ENCODE data around the gene FBXO40. TPM values are rescaled to one million over a fixed set of nuclear protein-coding genes. Genes with fewer than 3 reads are reported as not detected.
A peak's percentile ranks its signal among the peaks of the same experiment; 100 is the strongest.

The FBXO40 gene
- total and polyA plus RNA-seq, 2 of the 8 experiments (the other 6 are each of a cell fraction or from before 2014, with no cell fraction given), result 0.03 TPM; not detected in 1

- H3K14ac ChIP-seq (ENCODE audit: insufficient read length), result no peak overlapping the region
- no peak overlapping the region for H3K27ac ChIP-seq (ENCODE audit: low read depth, low read length)
- no peak overlapping the region for H3K4ac ChIP-seq (replicated peaks; ENCODE audit: insufficient read length, low read depth, low read length)
- no peaks in the 10 kb centered on the region for H3K79me1 ChIP-seq (ENCODE audit: low read depth, low read length)
- no peaks in the 10 kb centered on the region for H3K9me3 ChIP-seq (ENCODE audit: insufficient read depth in 2 of 2, low read depth in 1 of 2, low read length in 1 of 2)
- no peak overlapping the region for H2BK120ac ChIP-seq (replicated peaks; ENCODE audit: low read depth, low read length)
- no peak overlapping the region for H3K18ac ChIP-seq (ENCODE audit: extremely low read depth, low read length)
- no peaks in the 10 kb centered on the region for H4K20me1 ChIP-seq (replicated peaks in 1 of 2; ENCODE audit: control insufficient read depth in 1 of 2, insufficient read depth in 2 of 2, low read length in 2 of 2)
- H2BK12ac ChIP-seq (ENCODE audit: low read depth, low read length), result no peak overlapping the region
- H3K9ac ChIP-seq (replicated peaks in 1 of 4; ENCODE audit: extremely low read depth in 1 of 4, low read depth in 3 of 4, low read length in 3 of 4), result no peak overlapping the region
- H3K27me3 ChIP-seq (replicated peaks in 1 of 4; ENCODE audit: control insufficient read depth in 3 of 4, extremely low read depth in 1 of 4, insufficient read depth in 3 of 4, low read length in 3 of 4), result no peaks in the 10 kb centered on the region
- no peak overlapping the region for H3K4me3 ChIP-seq (ENCODE audit: extremely low read depth in 1 of 4, insufficient read depth in 2 of 4, low read depth in 3 of 4, low read length in 4 of 4)
- no peaks in the 10 kb centered on the region for H3K4me1 ChIP-seq (replicated peaks in 1 of 4; ENCODE audit: control insufficient read depth in 3 of 4, insufficient read depth in 4 of 4, low read length in 3 of 4)
- no peaks in the 10 kb centered on the region for H3K36me3 ChIP-seq (ENCODE audit: control insufficient read depth in 2 of 4, insufficient read depth in 4 of 4, low read length in 3 of 4)
- no peak overlapping the region for H4K8ac ChIP-seq (ENCODE audit: extremely low read depth, insufficient read depth, low read length)
- H2AK5ac ChIP-seq (ENCODE audit: low read depth, low read length), result no peak overlapping the region
- H3K56ac ChIP-seq (replicated peaks; ENCODE audit: insufficient read length, low read depth, low read length), result no peak overlapping the region
- no peak overlapping the region for H2BK20ac ChIP-seq (ENCODE audit: low read length)
- DNase-seq (ENCODE audit: low read depth in 1 of 2, low spot score in 2 of 2), result no peak
- ChIA-PET POLR2A (ENCODE audit: partially characterized antibody) (interaction anchor here (1.9 kb wide), 1 partner anchor 41 kb away, joined by 8 read pairs; the partner anchor contains the start of gene FBXO40), CTCF (ENCODE audit: partially characterized antibody) (interaction anchor here (0.9 to 1.6 kb wide), 4 partner anchors 74 to 177 kb away, joined by 3 to 6 read pairs (median 4); no protein-coding TSS in a partner anchor)
- no peak overlapping the region for H4K5ac ChIP-seq (ENCODE audit: insufficient read length, low read depth, low read length)
- H4K91ac ChIP-seq (replicated peaks; ENCODE audit: insufficient read length, low read length), result no peak overlapping the region
- H2BK15ac ChIP-seq (ENCODE audit: low read length), result no peak overlapping the region
- WGBS, 2 experiments (ENCODE audit: extremely low coverage in 1 of 2, insufficient coverage in 1 of 2, insufficient read length in 1 of 2, insufficient replicate concordance in 2 of 2, low coverage in 1 of 2, low lambda C conversion rate in 2 of 2, missing lambda C conversion rate in 1 of 2), result 79% methylated on average over 4 of the region's 4 CpGs; no CpG with 5 or more reads in 1 of the 2 experiments
- H3K4me2 ChIP-seq (ENCODE audit: insufficient read depth in 1 of 2, low read depth in 2 of 2, low read length in 2 of 2), result no peak overlapping the region
- no peak overlapping the region for H2BK5ac ChIP-seq (ENCODE audit: low read depth, low read length)
- no peak overlapping the region for H3K23ac ChIP-seq (ENCODE audit: insufficient read length)
- FAIRE-seq, result no peak
- H3K23me2 ChIP-seq (ENCODE audit: low read depth, low read length), result no peaks in the 10 kb centered on the region
- peak overlapping the region; percentile 28; the same call in 1 of the 2 replicates for H2AFZ ChIP-seq (ENCODE audit: low read length)
- no peaks in the 10 kb centered on the region for H3K79me2 ChIP-seq (ENCODE audit: control insufficient read depth in 1 of 2, insufficient read depth in 2 of 2, low read length in 2 of 2)
- no peak for TF ChIP-seq FOSL1 (IDR thresholded peaks at IDR 0.05; ENCODE audit: insufficient read depth, low read depth, low read length)
- no peak for TF ChIP-seq EP300 (IDR thresholded peaks at IDR 0.05; ENCODE audit: borderline replicate concordance in 1 of 2, low read depth in 2 of 2, low read length in 2 of 2)
- TF ChIP-seq HDAC6 (IDR thresholded peaks at IDR 0.05; ENCODE audit: low read depth, low read length), result no peak
- TF ChIP-seq SUZ12 (IDR thresholded peaks at IDR 0.05; ENCODE audit: low read length), result no peak
- TF ChIP-seq EGR1 (IDR thresholded peaks at IDR 0.05; ENCODE audit: borderline replicate concordance, low read depth, low read length), result no peak
- TF ChIP-seq SP1 (IDR thresholded peaks at IDR 0.05; ENCODE audit: low read depth, low read length), result no peak
- TF ChIP-seq USF2 (IDR thresholded peaks at IDR 0.05; ENCODE audit: low read length), result no peak
- no peak for TF ChIP-seq GTF2F1 (IDR thresholded peaks at IDR 0.05; ENCODE audit: borderline replicate concordance, low read depth, low read length)
- TF ChIP-seq E2F6 (IDR thresholded peaks at IDR 0.05), result no peak
- no peak for TF ChIP-seq SAP30 (IDR thresholded peaks at IDR 0.05; ENCODE audit: insufficient read depth, insufficient replicate concordance, low read length)
- TF ChIP-seq HDAC2 (IDR thresholded peaks at IDR 0.05; ENCODE audit: borderline replicate concordance in 1 of 2, low read depth in 2 of 2, low read length in 2 of 2), result no peak
Measured at GRCh38 chr3:121552379-121552778, 40.8 kb upstream of the FBXO40 start.
